Hepatocyte (in vitro differentiated cells): ENCODE measurements around the gene ITPR2.
"Not testable (repeated sequence)": the region's sequence is repeated elsewhere in the genome, so short reads cannot be mapped to it uniquely, and the experiment has no call there.

Source experiments
- EZH2 ChIP-seq: fragments of 200-600 bp; sonication (generic); IDR thresholded peaks from 2 replicates; pipeline ENCODE4 v1.6.1; 2016; ENCODE audit warnings: antibody characterized with exemption, mild to moderate bottlenecking, borderline replicate concordance
- EZH2phosphoT487 ChIP-seq: fragments of 200-600 bp; sonication (generic); IDR thresholded peaks from one replicate; pipeline ENCODE4 v1.6.1; 2018; ENCODE audit warnings: antibody characterized with exemption, mild to moderate bottlenecking, low read depth, moderate library complexity; ENCODE audit not compliant: unreplicated experiment, severe bottlenecking
- TF ChIP-seq, protein P1 (sequence below): fragments of 200-600 bp; sonication (generic); IDR thresholded peaks from 2 replicates; pipeline ENCODE4 v1.5.1; 2016; ENCODE audit warnings: antibody characterized with exemption, mild to moderate bottlenecking; ENCODE audit not compliant: poor library complexity

- not testable (repeated sequence) for TF ChIP-seq EZH2phosphoT487, EZH2
- TF ChIP-seq, protein P1, sequence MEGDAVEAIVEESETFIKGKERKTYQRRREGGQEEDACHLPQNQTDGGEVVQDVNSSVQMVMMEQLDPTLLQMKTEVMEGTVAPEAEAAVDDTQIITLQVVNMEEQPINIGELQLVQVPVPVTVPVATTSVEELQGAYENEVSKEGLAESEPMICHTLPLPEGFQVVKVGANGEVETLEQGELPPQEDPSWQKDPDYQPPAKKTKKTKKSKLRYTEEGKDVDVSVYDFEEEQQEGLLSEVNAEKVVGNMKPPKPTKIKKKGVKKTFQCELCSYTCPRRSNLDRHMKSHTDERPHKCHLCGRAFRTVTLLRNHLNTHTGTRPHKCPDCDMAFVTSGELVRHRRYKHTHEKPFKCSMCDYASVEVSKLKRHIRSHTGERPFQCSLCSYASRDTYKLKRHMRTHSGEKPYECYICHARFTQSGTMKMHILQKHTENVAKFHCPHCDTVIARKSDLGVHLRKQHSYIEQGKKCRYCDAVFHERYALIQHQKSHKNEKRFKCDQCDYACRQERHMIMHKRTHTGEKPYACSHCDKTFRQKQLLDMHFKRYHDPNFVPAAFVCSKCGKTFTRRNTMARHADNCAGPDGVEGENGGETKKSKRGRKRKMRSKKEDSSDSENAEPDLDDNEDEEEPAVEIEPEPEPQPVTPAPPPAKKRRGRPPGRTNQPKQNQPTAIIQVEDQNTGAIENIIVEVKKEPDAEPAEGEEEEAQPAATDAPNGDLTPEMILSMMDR = not testable (repeated sequence)
Observed at GRCh38 chr12:26783816-26784379, 49.1 kb downstream of the ITPR2 start.
